ENCODE data around the gene TJP1.

Gene TJP1

DNA sequence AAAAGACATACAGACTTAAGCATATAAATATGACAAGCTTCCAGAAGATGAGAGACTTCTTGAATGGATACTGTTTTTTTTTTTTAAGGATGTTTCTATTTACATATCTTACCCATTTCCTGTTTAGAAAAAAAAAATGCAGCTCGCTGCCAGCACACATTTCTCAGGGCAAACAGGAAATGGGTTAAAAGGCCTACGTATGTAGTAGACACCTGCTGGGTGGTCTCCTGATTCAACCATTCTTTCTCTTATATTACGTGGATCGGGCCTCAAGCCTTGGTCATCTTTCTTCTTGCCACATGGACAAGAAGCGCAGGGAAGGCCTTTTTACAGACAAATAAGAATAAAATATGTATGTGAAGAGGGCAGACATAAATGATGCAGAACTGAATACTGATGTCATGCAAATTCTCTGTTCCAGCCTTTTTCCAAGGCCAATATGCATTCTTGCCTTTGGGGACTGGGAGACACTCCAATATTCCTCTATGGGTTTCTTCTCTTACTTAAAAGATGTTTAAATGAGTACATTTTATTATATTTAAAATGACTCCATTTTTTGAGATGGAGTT is 35.0 kb upstream of the TJP1 start:
- no peaks in the 10 kb centered on the region for H3K27me3 ChIP-seq (replicated peaks; ENCODE audit: control insufficient read depth, insufficient read depth, low read length)
- DNase-seq (ENCODE audit: low read depth): no peak

DNA sequence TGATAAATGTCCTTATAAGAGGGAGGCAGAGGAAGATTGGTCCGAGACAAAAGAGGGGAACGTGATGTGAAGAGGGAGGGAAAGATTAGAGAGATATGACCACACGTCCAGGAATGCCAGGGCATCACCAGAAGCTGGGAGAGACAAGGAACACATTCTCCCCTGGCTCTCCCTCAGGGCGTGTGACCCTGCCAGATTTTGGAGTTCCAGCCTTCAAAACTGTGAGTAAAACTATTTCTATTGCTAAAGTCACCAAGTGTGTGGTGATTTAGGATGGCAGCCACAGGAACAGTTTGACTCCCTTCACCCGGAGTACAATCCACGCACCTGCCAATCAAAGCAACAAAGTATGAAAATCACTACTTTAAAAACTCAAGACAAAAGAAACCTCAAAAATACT is 32.1 kb upstream of the TJP1 start:
- Histone ChIP-seq H3K9ac (ENCODE audit: low read length) (no peak overlapping the region), H3K4me3 (ENCODE audit: low read length) (no peak overlapping the region), H3K27me3 (replicated peaks; ENCODE audit: control insufficient read depth, insufficient read depth, low read length) (no peaks in the 10 kb centered on the region), H3K4me1 (ENCODE audit: control insufficient read depth, insufficient read depth, low read length) (no peaks in the 10 kb centered on the region), H3K36me3 (ENCODE audit: control insufficient read depth, insufficient read depth, low read length, severe bottlenecking) (no peaks in the 10 kb centered on the region), H3K9me3 (ENCODE audit: control insufficient read depth, low read length) (peaks cover 5% of the 10 kb centered on the region)
- DNase-seq (ENCODE audit: low read depth): peak; percentile 20

More for the DNA sequence above, 35.0 kb upstream of the TJP1 start:
- no peaks in the 10 kb centered on the region for H3K36me3 ChIP-seq (ENCODE audit: control insufficient read depth, insufficient read depth, low read length, severe bottlenecking)
- H3K9me3 ChIP-seq (ENCODE audit: control insufficient read depth, low read length): no peaks in the 10 kb centered on the region
- H3K4me3 ChIP-seq (ENCODE audit: low read length): no peak overlapping the region
- H3K4me1 ChIP-seq (ENCODE audit: control insufficient read depth, insufficient read depth, low read length): peaks cover 12% of the 10 kb centered on the region
- H3K9ac ChIP-seq (ENCODE audit: low read length): no peak overlapping the region

DNA sequence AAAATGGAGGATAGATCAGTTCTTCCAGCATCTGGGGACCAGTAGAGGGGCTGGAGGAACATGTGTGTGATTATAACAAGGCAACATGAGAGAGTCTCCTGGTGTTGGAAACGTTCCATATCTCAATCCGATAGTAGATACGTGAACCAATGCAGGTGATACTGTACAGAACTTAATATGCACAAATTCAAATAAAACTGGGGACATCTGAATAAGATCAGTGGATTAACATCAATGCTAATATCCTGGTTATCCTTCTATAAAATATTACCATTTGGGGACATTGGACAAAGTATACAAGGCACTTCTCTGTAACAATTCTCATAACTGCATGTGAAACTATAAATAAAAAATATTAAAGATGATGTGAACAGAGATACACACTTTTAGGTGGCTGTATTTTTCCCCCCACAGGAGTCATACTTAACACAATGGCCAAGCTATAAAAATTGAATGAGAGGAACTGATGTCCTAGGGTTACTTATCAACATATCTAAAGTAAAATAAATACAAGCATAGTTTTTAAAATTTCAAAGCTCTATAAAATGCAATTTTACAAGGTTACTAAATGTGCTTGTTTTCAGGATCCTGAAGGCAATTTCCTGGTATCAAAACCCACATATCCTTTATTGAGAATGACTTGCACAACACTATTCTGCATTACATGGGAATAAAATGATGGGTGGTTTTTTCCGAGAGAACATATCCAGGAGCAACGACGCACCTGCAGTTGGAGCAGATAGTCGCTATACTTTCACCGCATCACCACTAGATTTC is 31.1 kb upstream of the TJP1 start:
- DNase-seq (ENCODE audit: low read depth): no peak
- Histone ChIP-seq H3K4me3 (ENCODE audit: low read length) (no peak overlapping the region), H3K9me3 (ENCODE audit: control insufficient read depth, low read length) (peaks cover 5% of the 10 kb centered on the region), H3K36me3 (ENCODE audit: control insufficient read depth, insufficient read depth, low read length, severe bottlenecking) (no peaks in the 10 kb centered on the region), H3K4me1 (ENCODE audit: control insufficient read depth, insufficient read depth, low read length) (no peaks in the 10 kb centered on the region), H3K27me3 (replicated peaks; ENCODE audit: control insufficient read depth, insufficient read depth, low read length) (no peaks in the 10 kb centered on the region), H3K9ac (ENCODE audit: low read length) (no peak overlapping the region)

DNA sequence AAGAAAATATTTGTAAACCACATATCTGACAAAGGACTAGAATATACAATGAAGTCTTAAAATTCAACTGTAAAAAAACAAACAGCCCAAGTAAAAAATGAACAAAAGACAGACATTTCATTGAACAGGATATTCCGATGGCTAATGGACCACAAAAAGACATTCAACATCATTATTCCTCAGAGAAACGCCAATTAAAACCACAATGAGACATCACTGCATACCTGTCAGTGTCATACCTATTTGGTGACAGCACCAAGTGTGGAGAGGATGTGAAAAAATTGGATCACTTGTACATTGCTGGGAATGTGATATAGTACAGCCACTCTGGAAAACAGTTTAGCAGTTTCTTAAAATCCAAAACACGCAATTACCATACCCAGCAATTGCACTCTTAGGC is 29.9 kb upstream of the TJP1 start:
- Histone ChIP-seq H3K9ac (ENCODE audit: low read length) (no peak overlapping the region), H3K4me1 (ENCODE audit: control insufficient read depth, insufficient read depth, low read length) (no peaks in the 10 kb centered on the region), H3K36me3 (ENCODE audit: control insufficient read depth, insufficient read depth, low read length, severe bottlenecking) (no peaks in the 10 kb centered on the region), H3K4me3 (ENCODE audit: low read length) (no peak overlapping the region), H3K27me3 (replicated peaks; ENCODE audit: control insufficient read depth, insufficient read depth, low read length) (no peaks in the 10 kb centered on the region), H3K9me3 (ENCODE audit: control insufficient read depth, low read length) (peaks cover 13% of the 10 kb centered on the region)
- DNase-seq (ENCODE audit: low read depth): no peak

DNA sequence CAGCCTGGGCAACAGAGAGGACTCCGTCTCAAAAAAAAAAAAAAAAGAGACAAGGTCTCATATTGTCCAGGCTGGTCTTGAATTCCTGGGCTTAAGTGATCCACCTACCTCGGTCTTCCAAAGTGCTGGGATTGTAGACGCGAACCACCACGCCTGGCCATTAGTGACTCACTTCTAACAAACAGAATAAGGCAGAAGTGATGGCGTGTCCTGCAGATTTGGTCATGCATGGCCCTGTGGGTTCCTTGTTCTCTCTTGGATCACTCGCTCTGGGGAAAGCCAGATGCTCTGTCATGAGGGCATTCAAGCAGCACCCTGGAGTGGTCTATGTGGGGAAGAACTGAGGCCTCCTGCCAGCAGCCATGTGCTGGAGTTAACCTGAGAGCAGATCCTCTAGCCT is 27.4 kb upstream of the TJP1 start:
- H3K9me3 ChIP-seq (ENCODE audit: control insufficient read depth, low read length): peaks cover 16% of the 10 kb centered on the region
- H3K4me1 ChIP-seq (ENCODE audit: control insufficient read depth, insufficient read depth, low read length): no peaks in the 10 kb centered on the region
- no peak for DNase-seq (ENCODE audit: low read depth)
- H3K27me3 ChIP-seq (replicated peaks; ENCODE audit: control insufficient read depth, insufficient read depth, low read length): no peaks in the 10 kb centered on the region
- H3K36me3 ChIP-seq (ENCODE audit: control insufficient read depth, insufficient read depth, low read length, severe bottlenecking): no peaks in the 10 kb centered on the region
- H3K9ac ChIP-seq (ENCODE audit: low read length): no peak overlapping the region
- H3K4me3 ChIP-seq (ENCODE audit: low read length): no peak overlapping the region

DNA sequence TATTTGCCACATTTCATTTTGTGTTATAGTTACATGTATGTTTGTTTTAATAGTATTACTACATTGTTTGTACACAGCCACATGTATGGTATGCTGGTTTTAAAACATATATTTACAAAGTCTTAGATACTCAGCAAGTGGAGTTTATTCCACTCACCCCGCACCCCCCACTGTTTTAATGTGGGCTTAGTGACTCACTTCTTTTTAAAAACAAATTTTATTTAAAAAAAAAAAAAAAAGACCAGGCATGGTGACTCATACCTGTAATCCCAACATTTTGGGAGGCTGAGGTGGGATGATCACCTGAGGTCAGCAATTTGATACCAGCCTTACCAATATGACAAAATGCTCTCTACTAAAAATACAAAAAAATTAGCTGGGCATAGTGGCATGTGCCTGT is 26.9 kb upstream of the TJP1 start:
- H3K4me3 ChIP-seq (ENCODE audit: low read length): no peak overlapping the region
- no peak for DNase-seq (ENCODE audit: low read depth)
- no peak overlapping the region for H3K9ac ChIP-seq (ENCODE audit: low read length)
- no peaks in the 10 kb centered on the region for H3K4me1 ChIP-seq (ENCODE audit: control insufficient read depth, insufficient read depth, low read length)
- H3K27me3 ChIP-seq (replicated peaks; ENCODE audit: control insufficient read depth, insufficient read depth, low read length): no peaks in the 10 kb centered on the region
- no peaks in the 10 kb centered on the region for H3K36me3 ChIP-seq (ENCODE audit: control insufficient read depth, insufficient read depth, low read length, severe bottlenecking)
- H3K9me3 ChIP-seq (ENCODE audit: control insufficient read depth, low read length): peaks cover 16% of the 10 kb centered on the region

DNA sequence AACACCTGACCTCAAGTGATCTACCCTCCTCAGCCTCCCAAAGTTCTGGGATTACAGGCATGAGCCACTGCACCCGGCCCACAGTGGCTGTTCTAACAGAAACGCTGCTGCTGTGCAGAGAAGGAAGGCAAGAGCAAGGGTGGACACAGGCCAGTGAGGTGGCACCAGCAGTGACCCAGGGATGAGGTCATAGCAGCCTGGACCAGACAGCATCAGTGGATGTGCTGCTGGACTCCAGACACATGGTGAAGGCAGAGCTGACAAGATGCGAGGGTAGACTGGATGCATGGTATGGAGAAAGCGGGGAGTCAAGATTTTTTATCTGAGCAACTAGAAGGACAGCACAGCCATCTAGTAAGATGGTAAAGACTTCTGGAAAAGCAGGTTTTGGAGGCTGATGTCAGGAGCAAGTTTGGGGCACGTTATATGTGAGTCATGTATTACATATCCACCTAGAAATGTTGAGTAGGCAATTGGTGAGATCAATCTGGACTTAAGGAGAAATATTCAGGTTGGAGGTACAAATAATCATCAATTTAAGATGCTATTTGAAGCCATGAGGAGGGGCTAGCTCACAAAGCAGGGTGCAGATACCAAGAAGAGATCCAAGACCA is 22.1 kb upstream of the TJP1 start:
- no peak overlapping the region for H3K9ac ChIP-seq (ENCODE audit: low read length)
- H3K4me3 ChIP-seq (ENCODE audit: low read length): no peak overlapping the region
- peaks cover 6% of the 10 kb centered on the region for H3K4me1 ChIP-seq (ENCODE audit: control insufficient read depth, insufficient read depth, low read length)
- peak; percentile 15 for DNase-seq (ENCODE audit: low read depth)
- H3K27me3 ChIP-seq (replicated peaks; ENCODE audit: control insufficient read depth, insufficient read depth, low read length): no peaks in the 10 kb centered on the region
- peaks cover 11% of the 10 kb centered on the region for H3K9me3 ChIP-seq (ENCODE audit: control insufficient read depth, low read length)
- H3K36me3 ChIP-seq (ENCODE audit: control insufficient read depth, insufficient read depth, low read length, severe bottlenecking): no peaks in the 10 kb centered on the region

DNA sequence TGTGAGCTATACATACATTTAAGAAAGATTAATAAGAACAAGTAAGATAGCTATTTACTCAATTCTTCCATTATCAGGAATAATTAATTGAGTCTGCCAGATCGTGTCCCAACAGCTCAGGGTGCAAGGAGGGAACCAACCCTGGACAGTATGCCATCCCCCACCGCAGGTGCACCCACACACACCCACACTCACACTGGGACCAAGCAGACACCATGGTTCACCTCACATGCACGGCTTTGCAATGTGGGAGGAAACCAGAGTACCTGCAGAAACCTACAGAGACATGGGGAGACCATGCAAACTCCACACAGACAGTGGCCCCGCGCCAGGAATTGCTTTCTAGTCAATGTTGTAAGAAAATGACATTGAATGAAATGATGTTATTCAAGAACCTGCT is 20.0 kb upstream of the TJP1 start:
- Histone ChIP-seq H3K4me3 (ENCODE audit: low read length) (no peak overlapping the region), H3K4me1 (ENCODE audit: control insufficient read depth, insufficient read depth, low read length) (peaks cover 6% of the 10 kb centered on the region)

DNA sequence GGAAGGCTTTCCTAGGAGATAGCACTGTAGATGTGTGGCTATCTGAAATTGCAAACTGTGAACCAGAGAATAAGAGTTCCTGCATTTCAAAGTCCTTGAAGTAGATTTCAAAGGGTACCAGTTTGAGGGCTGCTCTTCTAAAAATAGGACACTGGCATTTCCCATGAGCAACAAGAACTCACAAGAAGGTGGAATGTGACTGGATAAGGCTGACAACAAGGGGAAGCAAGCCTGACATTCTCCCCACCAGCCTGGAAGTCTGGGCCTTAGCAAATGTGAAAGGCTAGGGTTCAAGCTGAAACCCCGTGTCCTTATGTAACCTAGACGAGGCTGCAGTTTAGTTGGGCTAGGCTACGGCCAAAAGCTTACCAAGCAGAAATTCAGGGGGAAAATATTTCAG is 18.7 kb upstream of the TJP1 start:
- H3K9ac ChIP-seq (ENCODE audit: low read length): no peak overlapping the region
- no peak overlapping the region for H3K4me3 ChIP-seq (ENCODE audit: low read length)
- DNase-seq (ENCODE audit: low read depth): no peak
- peaks cover 6% of the 10 kb centered on the region for H3K4me1 ChIP-seq (ENCODE audit: control insufficient read depth, insufficient read depth, low read length)
- no peaks in the 10 kb centered on the region for H3K9me3 ChIP-seq (ENCODE audit: control insufficient read depth, low read length)
- no peaks in the 10 kb centered on the region for H3K36me3 ChIP-seq (ENCODE audit: control insufficient read depth, insufficient read depth, low read length, severe bottlenecking)
- H3K27me3 ChIP-seq (replicated peaks; ENCODE audit: control insufficient read depth, insufficient read depth, low read length): no peaks in the 10 kb centered on the region

More for the DNA sequence above, 20.0 kb upstream of the TJP1 start:
- Histone ChIP-seq H3K9ac (ENCODE audit: low read length) (no peak overlapping the region), H3K9me3 (ENCODE audit: control insufficient read depth, low read length) (peaks cover 4% of the 10 kb centered on the region), H3K27me3 (replicated peaks; ENCODE audit: control insufficient read depth, insufficient read depth, low read length) (no peaks in the 10 kb centered on the region), H3K36me3 (ENCODE audit: control insufficient read depth, insufficient read depth, low read length, severe bottlenecking) (no peaks in the 10 kb centered on the region)
- DNase-seq (ENCODE audit: low read depth): no peak

DNA sequence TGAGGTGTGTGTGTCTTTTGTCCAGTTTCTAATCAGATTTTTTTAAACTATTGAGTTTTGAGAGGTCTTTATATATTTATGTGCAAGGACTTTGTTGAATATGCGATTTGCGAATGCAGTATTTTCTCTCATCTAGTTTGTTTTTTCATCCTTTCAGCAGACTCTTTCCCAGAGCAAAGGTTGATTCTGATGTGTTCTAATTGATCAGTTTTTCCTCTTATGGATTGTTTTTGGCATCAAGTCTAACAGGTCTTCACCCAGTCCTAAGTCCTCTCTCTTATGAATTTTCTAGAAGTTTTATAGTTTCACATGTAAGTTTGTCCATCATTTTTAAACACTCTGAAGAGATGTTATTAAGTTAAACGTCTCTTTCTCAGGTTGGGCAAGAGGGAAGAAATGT is 17.8 kb upstream of the TJP1 start:
- no peak overlapping the region for H3K9ac ChIP-seq (ENCODE audit: low read length)
- no peak overlapping the region for H3K4me3 ChIP-seq (ENCODE audit: low read length)
- DNase-seq (ENCODE audit: low read depth): no peak
- no peaks in the 10 kb centered on the region for H3K27me3 ChIP-seq (replicated peaks; ENCODE audit: control insufficient read depth, insufficient read depth, low read length)
- peaks cover 14% of the 10 kb centered on the region for H3K4me1 ChIP-seq (ENCODE audit: control insufficient read depth, insufficient read depth, low read length)
- no peaks in the 10 kb centered on the region for H3K36me3 ChIP-seq (ENCODE audit: control insufficient read depth, insufficient read depth, low read length, severe bottlenecking)
- H3K9me3 ChIP-seq (ENCODE audit: control insufficient read depth, low read length): no peaks in the 10 kb centered on the region

DNA sequence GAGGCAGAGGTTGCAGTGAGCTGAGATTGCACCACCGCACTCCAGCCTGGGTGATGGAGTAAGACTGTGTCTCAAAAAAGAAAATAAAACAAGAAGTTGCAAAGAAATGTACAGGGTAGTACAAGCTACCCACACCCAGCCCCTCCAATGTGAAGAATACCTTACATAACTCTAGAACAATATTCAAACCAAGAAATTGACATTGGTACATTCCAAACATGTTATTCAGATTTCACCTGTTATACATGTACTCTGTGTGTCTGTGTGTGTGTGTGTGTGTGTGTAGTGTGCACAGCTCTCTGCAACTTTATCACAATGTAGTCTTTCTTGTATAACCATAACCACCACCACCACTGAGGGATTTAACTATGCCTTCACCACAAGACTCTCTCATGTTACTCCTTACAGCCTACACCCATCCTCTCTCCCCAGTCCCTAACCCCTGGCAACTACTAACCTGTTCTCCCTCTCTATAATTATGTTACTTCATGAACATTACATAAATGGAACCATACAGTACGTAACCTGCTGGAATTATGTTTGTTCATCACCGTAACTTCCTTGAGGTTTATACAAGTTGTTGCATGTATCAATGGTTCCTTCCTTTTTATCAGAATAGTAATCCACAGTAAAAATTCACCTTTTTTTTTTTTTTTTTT is 16.2 kb upstream of the TJP1 start:
- no peak for DNase-seq (ENCODE audit: low read depth)
- no peak overlapping the region for H3K4me3 ChIP-seq (ENCODE audit: low read length)
- no peaks in the 10 kb centered on the region for H3K27me3 ChIP-seq (replicated peaks; ENCODE audit: control insufficient read depth, insufficient read depth, low read length)
- H3K36me3 ChIP-seq (ENCODE audit: control insufficient read depth, insufficient read depth, low read length, severe bottlenecking): no peaks in the 10 kb centered on the region
- H3K4me1 ChIP-seq (ENCODE audit: control insufficient read depth, insufficient read depth, low read length): peaks cover 13% of the 10 kb centered on the region
- H3K9ac ChIP-seq (ENCODE audit: low read length): no peak overlapping the region
- no peaks in the 10 kb centered on the region for H3K9me3 ChIP-seq (ENCODE audit: control insufficient read depth, low read length)
